DOHH2 (cell line): ENCODE measurements around the gene PHF14.

Experiments
- H3F3A ChIP-seq: fragments of 200-600 bp; sonication (generic), shearing (Covaris generic); 2 replicates; pipeline ENCODE4 v1.6.0; 2016; ENCODE audit warnings: antibody characterized with exemption, mild to moderate bottlenecking; ENCODE audit not compliant: control insufficient read depth, insufficient read depth
- H3K27ac ChIP-seq: fragments of 200-600 bp; sonication (generic); 2 replicates; pipeline ENCODE4 v1.5.1; 2014; ENCODE audit warnings: low read depth, mild to moderate bottlenecking, low read length, moderate library complexity
- H3K27me3 ChIP-seq: fragments of 200-600 bp; sonication (generic); 2 replicates; pipeline ENCODE4 v1.6.1; 2014; ENCODE audit warnings: mild to moderate bottlenecking, low read length, mixed read lengths; ENCODE audit not compliant: control insufficient read depth
- H3K36me3 ChIP-seq: fragments of 200-600 bp; sonication (generic); 2 replicates; pipeline ENCODE4 v1.6.1; 2014; ENCODE audit warnings: mild to moderate bottlenecking, low read length, moderate library complexity, mixed read lengths; ENCODE audit not compliant: control insufficient read depth
- H3K4me1 ChIP-seq: fragments of 200-600 bp; sonication (generic); 2 replicates; pipeline ENCODE4 v1.6.1; 2014; ENCODE audit warnings: mild to moderate bottlenecking, low read length, mixed read lengths; ENCODE audit not compliant: control insufficient read depth
- H3K4me2 ChIP-seq: fragments of 200-600 bp; sonication (generic); 2 replicates; pipeline ENCODE4 v1.6.0; 2014; ENCODE audit warnings: mild to moderate bottlenecking, low read length, moderate library complexity
- H3K4me3 ChIP-seq: fragments of 200-600 bp; sonication (generic); 2 replicates; pipeline ENCODE4 v1.5.1; 2014; ENCODE audit warnings: mild to moderate bottlenecking, low read length, mixed read lengths
- H3K79me2 ChIP-seq: fragments of 200-600 bp; sonication (generic); 2 replicates; pipeline ENCODE4 v1.6.1; 2014; ENCODE audit warnings: mild to moderate bottlenecking, low read length, mixed read lengths; ENCODE audit not compliant: control insufficient read depth
- H3K9me2 ChIP-seq: fragments of 200-600 bp; sonication (generic); replicated peaks from 2 replicates; pipeline ENCODE4 v1.6.1; 2014; ENCODE audit warnings: mild to moderate bottlenecking, low read length, mixed read lengths; ENCODE audit not compliant: control insufficient read depth
- H3K9me3 ChIP-seq: fragments of 200-600 bp; sonication (generic); 2 replicates; pipeline ENCODE4 v1.6.1; 2014; ENCODE audit warnings: antibody characterized with exemption, low read length, mixed read lengths; ENCODE audit not compliant: control insufficient read depth, insufficient read depth
- H4K20me1 ChIP-seq: fragments of 200-600 bp; sonication (generic); 2 replicates; pipeline ENCODE4 v1.6.0; 2014; ENCODE audit warnings: low read depth, mild to moderate bottlenecking, antibody characterized with exemption, low read length, moderate library complexity; ENCODE audit not compliant: control insufficient read depth, insufficient read depth
- CTCF ChIP-seq: fragments of 200-600 bp; sonication (generic); IDR thresholded peaks from one replicate; pipeline ENCODE4 v1.5.1; 2014; ENCODE audit warnings: antibody characterized with exemption, mild to moderate bottlenecking, low read depth, low read length; ENCODE audit not compliant: poor library complexity, severe bottlenecking
- EZH2phosphoT487 ChIP-seq: fragments of 200-600 bp; sonication (generic); IDR thresholded peaks from 2 replicates; pipeline ENCODE4 v1.6.1; 2017; ENCODE audit warnings: borderline replicate concordance, mild to moderate bottlenecking, antibody characterized with exemption, low read length, moderate library complexity, mixed read lengths

PHF14 gene

GRCh38 chr7:11005202-11005601 is 31.5 kb downstream of the PHF14 start:
- Histone ChIP-seq H3K9me3 (no peaks in the 10 kb centered on the region), H3F3A (no peaks in the 10 kb centered on the region), H3K9me2 (no peaks in the 10 kb centered on the region), H3K4me1 (no peaks in the 10 kb centered on the region), H3K27me3 (no peaks in the 10 kb centered on the region), H3K79me2 (peaks cover 85% of the 10 kb centered on the region), H4K20me1 (no peaks in the 10 kb centered on the region), H3K4me2 (no peak overlapping the region), H3K4me3 (no peak overlapping the region), H3K36me3 (peaks cover 71% of the 10 kb centered on the region), H3K27ac (no peak overlapping the region)
- TF ChIP-seq CTCF (no peak), EZH2phosphoT487 (no peak)

- Histone ChIP-seq H3K9me2 (no peaks in the 10 kb centered on the region), H3K79me2 (peaks cover 83% of the 10 kb centered on the region), H4K20me1 (no peaks in the 10 kb centered on the region), H3K36me3 (peaks cover 69% of the 10 kb centered on the region), H3K4me3 (no peak overlapping the region), H3K9me3 (no peaks in the 10 kb centered on the region), H3F3A (no peaks in the 10 kb centered on the region), H3K27ac (no peak overlapping the region), H3K4me1 (no peaks in the 10 kb centered on the region), H3K4me2 (no peak overlapping the region), H3K27me3 (no peaks in the 10 kb centered on the region)
- TF ChIP-seq CTCF (no peak), EZH2phosphoT487 (no peak)
Observed at GRCh38 chr7:11006291-11006690, 32.6 kb downstream of the PHF14 start.

- Histone ChIP-seq H3K27ac (no peak overlapping the region), H3F3A (no peaks in the 10 kb centered on the region), H3K9me2 (no peaks in the 10 kb centered on the region), H3K4me1 (no peaks in the 10 kb centered on the region), H4K20me1 (no peaks in the 10 kb centered on the region), H3K4me3 (no peak overlapping the region), H3K27me3 (no peaks in the 10 kb centered on the region), H3K4me2 (no peak overlapping the region), H3K9me3 (no peaks in the 10 kb centered on the region), H3K79me2 (peaks cover 77% of the 10 kb centered on the region), H3K36me3 (peaks cover 65% of the 10 kb centered on the region)
- TF ChIP-seq CTCF (no peak), EZH2phosphoT487 (no peak)
Observed at GRCh38 chr7:11009631-11010030, 36.0 kb downstream of the PHF14 start.

GRCh38 chr7:11021468-11021867 is 47.8 kb downstream of the PHF14 start:
- H3K9me3 ChIP-seq = no peaks in the 10 kb centered on the region
- peaks cover 43% of the 10 kb centered on the region for H3K79me2 ChIP-seq
- H3K4me1 ChIP-seq = no peaks in the 10 kb centered on the region
- H3K27me3 ChIP-seq = no peaks in the 10 kb centered on the region
- H3K4me3 ChIP-seq = no peak overlapping the region
- TF ChIP-seq EZH2phosphoT487 = no peak
- no peak for TF ChIP-seq CTCF
- no peaks in the 10 kb centered on the region for H3K9me2 ChIP-seq
- H4K20me1 ChIP-seq = no peaks in the 10 kb centered on the region
- no peak overlapping the region for H3K27ac ChIP-seq
- no peak overlapping the region for H3K4me2 ChIP-seq
- H3F3A ChIP-seq = no peaks in the 10 kb centered on the region
- peaks cover 74% of the 10 kb centered on the region for H3K36me3 ChIP-seq
